Measurements from ENCODE around the gene SUPT20HL1.

Gene SUPT20HL1

DNA sequence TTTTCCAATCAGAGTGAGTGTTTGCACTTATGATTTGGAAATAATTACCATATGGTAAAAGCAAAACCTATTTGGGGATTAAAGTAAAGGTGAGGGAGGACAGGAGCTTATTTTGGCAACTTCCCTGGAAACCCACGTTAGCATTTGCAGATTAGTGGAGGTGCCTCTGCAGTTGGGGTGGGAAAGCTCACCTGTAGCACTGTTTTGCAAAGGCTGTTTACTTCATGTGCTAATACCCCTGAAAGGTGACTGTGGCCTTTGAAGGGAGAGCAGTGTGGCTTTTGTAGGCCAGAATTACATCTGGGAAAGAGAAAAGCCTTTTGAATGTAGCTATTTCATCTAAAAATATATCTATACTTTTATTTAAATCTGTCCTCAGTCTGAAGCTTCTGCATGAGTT, 9.4 kb downstream of the SUPT20HL1 start (continued):
- TF ChIP-seq, protein P1, sequence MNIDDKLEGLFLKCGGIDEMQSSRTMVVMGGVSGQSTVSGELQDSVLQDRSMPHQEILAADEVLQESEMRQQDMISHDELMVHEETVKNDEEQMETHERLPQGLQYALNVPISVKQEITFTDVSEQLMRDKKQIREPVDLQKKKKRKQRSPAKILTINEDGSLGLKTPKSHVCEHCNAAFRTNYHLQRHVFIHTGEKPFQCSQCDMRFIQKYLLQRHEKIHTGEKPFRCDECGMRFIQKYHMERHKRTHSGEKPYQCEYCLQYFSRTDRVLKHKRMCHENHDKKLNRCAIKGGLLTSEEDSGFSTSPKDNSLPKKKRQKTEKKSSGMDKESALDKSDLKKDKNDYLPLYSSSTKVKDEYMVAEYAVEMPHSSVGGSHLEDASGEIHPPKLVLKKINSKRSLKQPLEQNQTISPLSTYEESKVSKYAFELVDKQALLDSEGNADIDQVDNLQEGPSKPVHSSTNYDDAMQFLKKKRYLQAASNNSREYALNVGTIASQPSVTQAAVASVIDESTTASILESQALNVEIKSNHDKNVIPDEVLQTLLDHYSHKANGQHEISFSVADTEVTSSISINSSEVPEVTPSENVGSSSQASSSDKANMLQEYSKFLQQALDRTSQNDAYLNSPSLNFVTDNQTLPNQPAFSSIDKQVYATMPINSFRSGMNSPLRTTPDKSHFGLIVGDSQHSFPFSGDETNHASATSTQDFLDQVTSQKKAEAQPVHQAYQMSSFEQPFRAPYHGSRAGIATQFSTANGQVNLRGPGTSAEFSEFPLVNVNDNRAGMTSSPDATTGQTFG (tag by site-specific recombination; IDR thresholded peaks at IDR 0.05; ENCODE audit: borderline replicate concordance), result no peak
- TF ChIP-seq ZNF404 (tag by site-specific recombination; IDR thresholded peaks at IDR 0.05), result no peak
- no peak for TF ChIP-seq ZNF416 (tag by site-specific recombination; IDR thresholded peaks at IDR 0.05)
- TF ChIP-seq ZNF23 (tag by site-specific recombination; IDR thresholded peaks at IDR 0.05; ENCODE audit: borderline replicate concordance), result no peak
- no peak for TF ChIP-seq ZNF133 (tag by site-specific recombination; IDR thresholded peaks at IDR 0.05)
- TF ChIP-seq ZNF341 (tag by site-specific recombination; IDR thresholded peaks at IDR 0.05; ENCODE audit: low read depth), result no peak
- TF ChIP-seq, protein P2, sequence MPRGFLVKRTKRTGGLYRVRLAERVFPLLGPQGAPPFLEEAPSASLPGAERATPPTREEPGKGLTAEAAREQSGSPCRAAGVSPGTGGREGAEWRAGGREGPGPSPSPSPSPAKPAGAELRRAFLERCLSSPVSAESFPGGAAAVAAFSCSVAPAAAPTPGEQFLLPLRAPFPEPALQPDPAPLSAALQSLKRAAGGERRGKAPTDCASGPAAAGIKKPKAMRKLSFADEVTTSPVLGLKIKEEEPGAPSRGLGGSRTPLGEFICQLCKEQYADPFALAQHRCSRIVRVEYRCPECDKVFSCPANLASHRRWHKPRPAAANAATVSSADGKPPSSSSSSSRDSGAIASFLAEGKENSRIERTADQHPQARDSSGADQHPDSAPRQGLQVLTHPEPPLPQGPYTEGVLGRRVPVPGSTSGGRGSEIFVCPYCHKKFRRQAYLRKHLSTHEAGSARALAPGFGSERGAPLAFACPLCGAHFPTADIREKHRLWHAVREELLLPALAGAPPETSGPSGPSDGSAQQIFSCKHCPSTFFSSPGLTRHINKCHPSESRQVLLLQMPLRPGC (tag by site-specific recombination; IDR thresholded peaks at IDR 0.05), result no peak
- TF ChIP-seq, protein P3, sequence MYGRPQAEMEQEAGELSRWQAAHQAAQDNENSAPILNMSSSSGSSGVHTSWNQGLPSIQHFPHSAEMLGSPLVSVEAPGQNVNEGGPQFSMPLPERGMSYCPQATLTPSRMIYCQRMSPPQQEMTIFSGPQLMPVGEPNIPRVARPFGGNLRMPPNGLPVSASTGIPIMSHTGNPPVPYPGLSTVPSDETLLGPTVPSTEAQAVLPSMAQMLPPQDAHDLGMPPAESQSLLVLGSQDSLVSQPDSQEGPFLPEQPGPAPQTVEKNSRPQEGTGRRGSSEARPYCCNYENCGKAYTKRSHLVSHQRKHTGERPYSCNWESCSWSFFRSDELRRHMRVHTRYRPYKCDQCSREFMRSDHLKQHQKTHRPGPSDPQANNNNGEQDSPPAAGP (tag by site-specific recombination; IDR thresholded peaks at IDR 0.05), result no peak
- TF ChIP-seq, protein P4, sequence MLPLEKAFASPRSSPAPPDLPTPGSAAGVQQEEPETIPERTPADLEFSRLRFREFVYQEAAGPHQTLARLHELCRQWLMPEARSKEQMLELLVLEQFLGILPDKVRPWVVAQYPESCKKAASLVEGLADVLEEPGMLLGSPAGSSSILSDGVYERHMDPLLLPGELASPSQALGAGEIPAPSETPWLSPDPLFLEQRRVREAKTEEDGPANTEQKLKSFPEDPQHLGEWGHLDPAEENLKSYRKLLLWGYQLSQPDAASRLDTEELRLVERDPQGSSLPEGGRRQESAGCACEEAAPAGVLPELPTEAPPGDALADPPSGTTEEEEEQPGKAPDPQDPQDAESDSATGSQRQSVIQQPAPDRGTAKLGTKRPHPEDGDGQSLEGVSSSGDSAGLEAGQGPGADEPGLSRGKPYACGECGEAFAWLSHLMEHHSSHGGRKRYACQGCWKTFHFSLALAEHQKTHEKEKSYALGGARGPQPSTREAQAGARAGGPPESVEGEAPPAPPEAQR (tag by site-specific recombination; IDR thresholded peaks at IDR 0.05), result no peak

DNA sequence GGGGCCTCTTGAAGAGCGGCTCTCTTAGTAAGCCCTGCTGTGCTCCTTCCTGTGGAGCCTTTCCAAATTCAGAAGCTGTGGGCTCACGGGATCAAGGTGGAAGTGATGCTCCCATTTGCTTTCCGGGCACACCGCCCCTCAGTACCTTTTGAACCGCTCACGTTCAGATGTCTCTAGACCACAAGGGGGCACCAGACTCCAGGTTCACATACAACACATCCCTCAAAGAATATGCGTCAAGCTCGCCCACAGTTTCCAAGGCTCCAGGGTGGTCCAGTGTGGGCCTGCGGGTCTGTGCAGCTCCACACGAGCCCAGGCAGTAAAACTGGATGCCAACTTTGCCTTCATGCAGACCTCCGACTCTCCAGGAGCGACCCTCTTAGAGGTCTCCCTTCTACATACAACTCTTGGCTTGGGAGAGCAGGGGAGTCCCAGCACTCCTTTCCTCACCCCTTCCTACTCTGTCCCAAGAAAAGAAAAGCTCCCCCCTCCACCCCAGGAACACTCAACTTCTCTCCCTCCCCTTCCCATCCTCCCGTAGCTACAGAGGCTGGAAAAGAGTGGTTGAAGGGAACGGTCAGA, 11.0 kb downstream of the SUPT20HL1 start:
- Histone ChIP-seq H3K4me3 (ENCODE audit: low read depth, low read length) (no peak overlapping the region), H3K9me3 (ENCODE audit: control insufficient read depth, insufficient read depth, low read depth, low read length) (no peaks in the 10 kb centered on the region), H3K4me1 (ENCODE audit: control insufficient read depth, insufficient read depth, low read length) (no peaks in the 10 kb centered on the region), H3K27ac (ENCODE audit: extremely low read depth, low read depth, low read length) (no peak overlapping the region), H3K36me3 (ENCODE audit: control insufficient read depth in 2 of 2, insufficient read depth in 1 of 2, low read length in 2 of 2) (no peaks in the 10 kb centered on the region)
- TF ChIP-seq EGR2 (tag by site-specific recombination; IDR thresholded peaks at IDR 0.05; ENCODE audit: low read depth), result no peak
- TF ChIP-seq ZNF473 (tag by site-specific recombination; IDR thresholded peaks at IDR 0.05), result no peak
- TF ChIP-seq ZNF654 (tag by site-specific recombination; IDR thresholded peaks at IDR 0.05; ENCODE audit: low read depth), result peak; percentile 78
- no peak for TF ChIP-seq ZNF629 (tag by site-specific recombination; IDR thresholded peaks at IDR 0.05)
- no peak for TF ChIP-seq ZNF555 (tag by site-specific recombination; conservative IDR thresholded peaks at IDR 0.05)
- peak; percentile 46; the same call in 1 of the 2 replicates for TF ChIP-seq ZFHX2 (tag by site-specific recombination; conservative IDR thresholded peaks at IDR 0.05)
- TF ChIP-seq, protein P5, sequence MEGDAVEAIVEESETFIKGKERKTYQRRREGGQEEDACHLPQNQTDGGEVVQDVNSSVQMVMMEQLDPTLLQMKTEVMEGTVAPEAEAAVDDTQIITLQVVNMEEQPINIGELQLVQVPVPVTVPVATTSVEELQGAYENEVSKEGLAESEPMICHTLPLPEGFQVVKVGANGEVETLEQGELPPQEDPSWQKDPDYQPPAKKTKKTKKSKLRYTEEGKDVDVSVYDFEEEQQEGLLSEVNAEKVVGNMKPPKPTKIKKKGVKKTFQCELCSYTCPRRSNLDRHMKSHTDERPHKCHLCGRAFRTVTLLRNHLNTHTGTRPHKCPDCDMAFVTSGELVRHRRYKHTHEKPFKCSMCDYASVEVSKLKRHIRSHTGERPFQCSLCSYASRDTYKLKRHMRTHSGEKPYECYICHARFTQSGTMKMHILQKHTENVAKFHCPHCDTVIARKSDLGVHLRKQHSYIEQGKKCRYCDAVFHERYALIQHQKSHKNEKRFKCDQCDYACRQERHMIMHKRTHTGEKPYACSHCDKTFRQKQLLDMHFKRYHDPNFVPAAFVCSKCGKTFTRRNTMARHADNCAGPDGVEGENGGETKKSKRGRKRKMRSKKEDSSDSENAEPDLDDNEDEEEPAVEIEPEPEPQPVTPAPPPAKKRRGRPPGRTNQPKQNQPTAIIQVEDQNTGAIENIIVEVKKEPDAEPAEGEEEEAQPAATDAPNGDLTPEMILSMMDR (tag by site-specific recombination; IDR thresholded peaks at IDR 0.05), result peak; percentile 67
- ChIA-PET POLR2A (no interaction called here), CTCF (interaction anchor here (0.5 to 4.3 kb wide), 39 partner anchors 11 to 787 kb away, joined by 3 to 85 read pairs (median 4); partner anchors contain the start of gene SUPT20HL1)

Measured in HEK293 (cell line).